Measurements from ENCODE around the gene TMEM131L.

Gene TMEM131L

GRCh38 chr4:153509724-153510123 is 43.6 kb downstream of the TMEM131L start:
- DNase-seq: no peak

- DNase-seq: no peak
These were observed 44.3 kb downstream of the TMEM131L start for GRCh38 chr4:153510252-153511001.

GRCh38 chr4:153511104-153511503 is 44.9 kb downstream of the TMEM131L start:
- DNase-seq: no peak

- DNase-seq: no peak
These were observed 46.1 kb downstream of the TMEM131L start for GRCh38 chr4:153512162-153512852.

GRCh38 chr4:153512952-153513500 is 46.9 kb downstream of the TMEM131L start:
- no peak for DNase-seq

GRCh38 chr4:153513596-153513995 is 47.4 kb downstream of the TMEM131L start:
- no peak for DNase-seq

GRCh38 chr4:153514001-153514526 is 47.9 kb downstream of the TMEM131L start:
- no peak for DNase-seq

- no peak for DNase-seq
These were observed 48.7 kb downstream of the TMEM131L start for GRCh38 chr4:153514688-153515426.

GRCh38 chr4:153517159-153517558 is 51.0 kb downstream of the TMEM131L start:
- DNase-seq: no peak

- no peak for DNase-seq
These were observed 51.8 kb downstream of the TMEM131L start for GRCh38 chr4:153518001-153518400.

GRCh38 chr4:153518637-153519389 is 52.7 kb downstream of the TMEM131L start:
- peak; percentile 40 for DNase-seq

GRCh38 chr4:153519687-153520086 is 53.5 kb downstream of the TMEM131L start:
- DNase-seq: no peak

GRCh38 chr4:153520227-153520626 is 54.1 kb downstream of the TMEM131L start:
- DNase-seq: no peak

- DNase-seq: no peak
These were observed 54.7 kb downstream of the TMEM131L start for GRCh38 chr4:153520801-153521329.

- peak; percentile 29 for DNase-seq
These were observed 55.3 kb downstream of the TMEM131L start for GRCh38 chr4:153521478-153521877.

GRCh38 chr4:153521999-153522801 is 56.0 kb downstream of the TMEM131L start:
- peak; percentile 73 for DNase-seq

- peak; percentile 63 for DNase-seq
These were observed 56.6 kb downstream of the TMEM131L start for GRCh38 chr4:153522802-153523094.

GRCh38 chr4:153523164-153523796 is 57.1 kb downstream of the TMEM131L start:
- no peak for DNase-seq

GRCh38 chr4:153523941-153524386 is 57.8 kb downstream of the TMEM131L start:
- DNase-seq: no peak

- DNase-seq: no peak
These were observed 58.5 kb downstream of the TMEM131L start for GRCh38 chr4:153524682-153525081.

GRCh38 chr4:153527690-153528089 is 61.5 kb downstream of the TMEM131L start:
- no peak for DNase-seq
